Measurements from ENCODE around the gene PON2. TPM values are rescaled to one million over a fixed set of nuclear protein-coding genes. Genes with fewer than 3 reads are reported as not detected.

PON2 gene
- polyA plus RNA-seq, 1 experiment, result 110 TPM

- Histone ChIP-seq H3K27me3 (ENCODE audit: control insufficient read depth, insufficient read depth, low read length) (no peaks in the 10 kb centered on the region), H3K4me3 (ENCODE audit: low read depth, low read length) (no peak overlapping the region), H3K27ac (ENCODE audit: low read depth, low read length) (no peak overlapping the region), H3K9me3 (ENCODE audit: control insufficient read depth, insufficient read depth, low read length) (no peaks in the 10 kb centered on the region)
- ChIA-PET CTCF (interaction anchor here (0.7 kb wide), 1 partner anchor 634 kb away, joined by 7 read pairs; no protein-coding TSS in a partner anchor), POLR2A (no interaction called here)
- no peak for DNase-seq (ENCODE audit: low read depth, low spot score)
- TF ChIP-seq CTCF (IDR thresholded peaks at IDR 0.05; ENCODE audit: low read depth, low read length), result no peak
Observed at GRCh38 chr7:95368235-95368634, 66.6 kb downstream of the PON2 start.

GRCh38 chr7:95367606-95368005, 67.2 kb downstream of the PON2 start:
- Histone ChIP-seq H3K9me3 (ENCODE audit: control insufficient read depth, insufficient read depth, low read length) (no peaks in the 10 kb centered on the region), H3K27me3 (ENCODE audit: control insufficient read depth, insufficient read depth, low read length) (no peaks in the 10 kb centered on the region), H3K4me3 (ENCODE audit: low read depth, low read length) (no peak overlapping the region), H3K27ac (ENCODE audit: low read depth, low read length) (no peak overlapping the region)
- no peak for DNase-seq (ENCODE audit: low read depth, low spot score)
- POLR2A ChIA-PET, result no interaction called here
- no peak for TF ChIP-seq CTCF (IDR thresholded peaks at IDR 0.05; ENCODE audit: low read depth, low read length)
- CTCF ChIA-PET, result no interaction called here

GRCh38 chr7:95365151-95365550, 69.7 kb downstream of the PON2 start:
- DNase-seq (ENCODE audit: low read depth, low spot score), result no peak
- ChIA-PET CTCF (no interaction called here), POLR2A (no interaction called here)
- no peaks in the 10 kb centered on the region for H3K27me3 ChIP-seq (ENCODE audit: control insufficient read depth, insufficient read depth, low read length)
- H3K4me3 ChIP-seq (ENCODE audit: low read depth, low read length), result no peak overlapping the region
- H3K9me3 ChIP-seq (ENCODE audit: control insufficient read depth, insufficient read depth, low read length), result no peaks in the 10 kb centered on the region
- TF ChIP-seq CTCF (IDR thresholded peaks at IDR 0.05; ENCODE audit: low read depth, low read length), result no peak
- H3K27ac ChIP-seq (ENCODE audit: low read depth, low read length), result no peak overlapping the region

- DNase-seq (ENCODE audit: low read depth, low spot score), result no peak
- Histone ChIP-seq H3K27me3 (ENCODE audit: control insufficient read depth, insufficient read depth, low read length) (no peaks in the 10 kb centered on the region), H3K4me3 (ENCODE audit: low read depth, low read length) (no peak overlapping the region), H3K9me3 (ENCODE audit: control insufficient read depth, insufficient read depth, low read length) (no peaks in the 10 kb centered on the region), H3K27ac (ENCODE audit: low read depth, low read length) (no peak overlapping the region)
- ChIA-PET CTCF (interaction anchor here (0.7 to 1.6 kb wide), 2 partner anchors 119 to 122 kb away, joined by 3 to 13 read pairs; no protein-coding TSS in a partner anchor), POLR2A (no interaction called here)
- peak; percentile 22; the same call in 1 of the 2 replicates for TF ChIP-seq CTCF (IDR thresholded peaks at IDR 0.05; ENCODE audit: low read depth, low read length)
Observed at GRCh38 chr7:95357623-95358022, 77.2 kb downstream of the PON2 start.

Other genes with a start within 250 kb of the PON2 start
- not detected in 2 replicates for gene PON1, start 110.5 kb downstream of the PON2 start, polyA plus RNA-seq (2011; rRNA removed)
- gene PON3, start 38.7 kb downstream of the PON2 start, polyA plus RNA-seq (2011; rRNA removed), result 0.20 TPM in 1 of 2 replicates, not detected in the other
- gene ASB4, start 50.9 kb upstream of the PON2 start, polyA plus RNA-seq (2011; rRNA removed), result 0.06 TPM in 1 of 2 replicates, not detected in the other
- gene PDK4, start 161.5 kb upstream of the PON2 start, polyA plus RNA-seq (2011; rRNA removed), result 0.04 and 0.05 TPM in 2 replicates